ENCODE results near the gene TSPAN5.

Gene TSPAN5

DNA sequence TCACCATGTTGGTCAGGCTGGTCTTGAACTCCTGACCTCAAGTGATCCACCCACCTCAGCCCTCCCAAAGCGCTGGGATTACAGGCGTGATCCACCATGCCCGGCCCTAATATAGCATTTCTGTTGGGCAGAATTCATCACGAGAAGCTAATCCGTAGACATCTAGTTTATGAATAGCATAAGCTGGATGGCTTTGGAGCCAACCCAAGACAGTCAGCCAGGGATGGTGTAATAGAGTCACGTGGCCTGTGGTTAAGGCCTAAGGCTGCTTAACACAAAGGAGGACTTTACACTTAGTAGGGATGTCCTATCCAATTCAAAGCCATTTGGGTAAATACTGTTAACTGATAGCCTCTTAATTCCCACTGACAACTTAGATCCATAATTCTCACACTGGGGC, 223.6 kb downstream of the TSPAN5 start:
- DNase-seq: no peak

- no peak for DNase-seq
These were observed 224.7 kb downstream of the TSPAN5 start for GRCh38 chr4:98433691-98434090.

GRCh38 chr4:98430708-98431403, 227.6 kb downstream of the TSPAN5 start:
- DNase-seq: no peak

DNA sequence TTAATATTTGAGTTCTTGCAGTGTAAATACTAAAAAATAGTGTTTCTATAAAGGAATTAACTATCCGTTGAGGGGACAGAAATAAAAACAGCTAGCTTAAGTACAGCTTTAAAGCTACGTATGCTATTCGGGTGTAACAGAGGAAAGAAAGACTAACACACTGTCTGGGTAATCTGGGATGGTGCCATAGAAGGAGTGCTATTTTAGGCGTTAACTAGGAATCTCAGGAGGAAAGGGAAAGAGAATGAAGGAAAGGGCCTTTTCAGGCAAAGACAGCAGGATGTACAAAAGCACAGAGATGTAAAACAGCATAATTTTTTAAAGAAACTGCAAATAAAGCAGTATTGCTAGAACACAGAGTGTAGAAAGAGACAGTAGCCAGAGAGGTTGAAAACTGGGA, 235.4 kb downstream of the TSPAN5 start:
- no peak for DNase-seq

DNA sequence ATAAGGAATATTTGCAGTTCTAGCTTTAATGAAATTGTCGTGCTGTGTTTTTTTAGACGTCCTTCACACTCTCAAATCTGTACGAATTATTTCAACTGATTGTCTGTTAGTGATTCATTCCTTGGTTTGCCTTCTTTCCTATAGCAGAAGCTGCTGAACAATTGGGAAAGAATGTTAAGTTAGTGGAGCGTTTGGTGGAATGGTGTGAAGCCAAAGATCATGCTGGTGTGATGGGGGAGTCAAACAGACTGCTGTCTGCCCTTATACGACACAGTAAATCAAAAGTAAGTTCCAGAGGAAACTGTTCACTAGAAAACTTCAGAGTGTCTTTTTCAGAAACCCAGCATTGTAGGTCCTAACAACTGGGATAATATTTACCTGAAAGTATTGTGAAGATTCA, 237.3 kb downstream of the TSPAN5 start:
- no peak for DNase-seq

Measured in midbrain (tissue), 1 donor.